RWPE1 (cell line): ENCODE measurements around the gene PLXNC1.

Experiments used
- CTCF ChIA-PET: fragments of 350-600 bp; sonication (Branson Sonifier 250); formaldehyde crosslinking; extraction: SDS; loops from one replicate; lab custom pipeline; 2021; lab: Yijun Ruan, JAX
- POLR2A ChIA-PET: fragments of 400-600 bp; formaldehyde crosslinking; extraction: SDS; loops from one replicate; lab custom pipeline; 2020; ENCODE audit warnings: antibody characterized with exemption; ENCODE audit not compliant: low non-redundant PET; lab: Yijun Ruan, JAX
- DNase-seq: peaks from one replicate; pipeline ENCODE4 v3.0.0; 2012; ENCODE audit warnings: low spot score
- H3K27ac ChIP-seq: fragments of 450-650 bp; 2 replicates; pipeline ENCODE4 v1.5.1; 2017
- CTCF ChIP-seq: fragments of 450-650 bp; conservative IDR thresholded peaks from 2 replicates; pipeline ENCODE4 v1.5.1; 2017; ENCODE audit warnings: low read depth, mild to moderate bottlenecking

Gene PLXNC1

GRCh38 chr12:94207467-94207848 lies 59.1 kb downstream of the PLXNC1 start:
- no peak overlapping the region for H3K27ac ChIP-seq
- no peak for DNase-seq
- ChIA-PET POLR2A (no interaction called here), CTCF (interaction anchor here (0.6 kb wide), 1 partner anchor 18 kb away, joined by 4 read pairs; no protein-coding TSS in a partner anchor)
- TF ChIP-seq CTCF, result no peak

GRCh38 chr12:94207849-94208621 lies 59.7 kb downstream of the PLXNC1 start:
- DNase-seq, result no peak
- CTCF ChIA-PET, result interaction anchor here (0.6 kb wide), 1 partner anchor 18 kb away, joined by 4 read pairs; no protein-coding TSS in a partner anchor

GRCh38 chr12:94208622-94208966 lies 60.2 kb downstream of the PLXNC1 start:
- no peak for TF ChIP-seq CTCF
- ChIA-PET POLR2A (no interaction called here), CTCF (no interaction called here)
- DNase-seq, result no peak
- no peak overlapping the region for H3K27ac ChIP-seq

More at GRCh38 chr12:94207849-94208621, 59.7 kb downstream of the PLXNC1 start:
- no peak overlapping the region for H3K27ac ChIP-seq
- POLR2A ChIA-PET, result no interaction called here
- no peak for TF ChIP-seq CTCF

GRCh38 chr12:94209240-94209639 lies 60.9 kb downstream of the PLXNC1 start:
- H3K27ac ChIP-seq, result no peak overlapping the region
- CTCF ChIA-PET, result no interaction called here
- DNase-seq, result no peak
- POLR2A ChIA-PET, result no interaction called here
- TF ChIP-seq CTCF, result no peak

- H3K27ac ChIP-seq, result no peak overlapping the region
- ChIA-PET CTCF (interaction anchor here (1.2 kb wide), 1 partner anchor 9 kb away, joined by 3 read pairs; no protein-coding TSS in a partner anchor), POLR2A (no interaction called here)
- no peak for TF ChIP-seq CTCF
- no peak for DNase-seq
Measured at GRCh38 chr12:94211021-94211420, 62.6 kb downstream of the PLXNC1 start.

GRCh38 chr12:94218233-94218632 lies 69.9 kb downstream of the PLXNC1 start:
- no peak for DNase-seq
- H3K27ac ChIP-seq, result no peak overlapping the region
- POLR2A ChIA-PET, result no interaction called here
- CTCF ChIA-PET, result no interaction called here
- TF ChIP-seq CTCF, result no peak
